GM12878 (cell line): Measurements from ENCODE around the gene NSDHL.

Experiments used
- IRF4 ChIP-seq: IDR thresholded peaks from 2 replicates; pipeline ENCODE4 v1.6.1; 2011; ENCODE audit warnings: low read depth, low read length
- TF ChIP-seq, protein P1 (sequence below): IDR thresholded peaks from 2 replicates; pipeline ENCODE4 v1.6.1; 2011; ENCODE audit warnings: low read depth, mild to moderate bottlenecking, low read length, moderate library complexity, borderline replicate concordance; ENCODE audit errors: extremely low read depth

DNA sequence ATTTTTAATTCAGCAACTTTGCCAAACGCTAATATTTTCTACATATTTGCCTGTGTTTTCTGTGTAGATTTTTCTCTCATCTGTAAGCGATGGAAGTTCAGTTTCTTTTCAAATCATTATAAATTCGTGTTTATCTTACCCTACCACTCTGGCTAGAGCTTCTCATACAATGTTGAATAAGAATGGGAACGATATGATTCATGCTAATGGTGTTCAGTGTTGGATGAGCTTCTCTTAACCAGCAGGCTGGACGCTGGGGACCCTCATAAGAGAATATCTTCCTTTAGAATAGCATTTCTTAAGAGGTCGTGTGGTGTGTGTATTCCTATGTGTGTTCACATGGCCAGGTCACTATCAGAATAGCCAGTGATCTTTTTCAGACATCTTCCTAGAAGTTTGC lies 31.0 kb downstream of the NSDHL start:
- TF ChIP-seq, protein P1, sequence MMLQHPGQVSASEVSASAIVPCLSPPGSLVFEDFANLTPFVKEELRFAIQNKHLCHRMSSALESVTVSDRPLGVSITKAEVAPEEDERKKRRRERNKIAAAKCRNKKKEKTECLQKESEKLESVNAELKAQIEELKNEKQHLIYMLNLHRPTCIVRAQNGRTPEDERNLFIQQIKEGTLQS = no peak
- TF ChIP-seq IRF4 = no peak
